ENCODE data around the gene CMAS. TPM values are rescaled to one million over a fixed set of nuclear protein-coding genes. Genes with fewer than 3 reads are reported as not detected.

The CMAS gene
- total and polyA plus RNA-seq, 2 of the 8 experiments (the other 6 are each of a cell fraction or from before 2014, with no cell fraction given) = 13.2 to 59.8 TPM

DNA sequence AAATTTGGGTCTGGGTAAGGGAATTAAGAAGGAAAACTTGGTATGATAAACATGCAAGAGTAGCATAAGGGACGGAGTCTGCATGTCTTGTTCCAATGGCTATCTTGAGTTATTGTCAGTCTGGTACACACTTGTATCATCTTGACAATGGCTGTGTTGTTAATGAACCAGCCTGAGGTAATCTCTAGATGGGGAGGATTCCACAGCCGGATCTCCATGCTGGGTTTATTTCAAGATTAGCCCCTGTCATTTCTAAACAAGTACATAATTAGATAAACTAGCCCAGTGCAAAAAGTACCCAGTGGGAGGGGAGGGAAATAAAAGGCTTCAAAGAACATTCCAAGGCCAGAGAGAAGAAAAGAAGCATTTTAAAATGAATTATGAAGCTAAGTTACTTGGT, 16.5 kb upstream of the CMAS start (continued):
- TF ChIP-seq CHD7 (IDR thresholded peaks at IDR 0.05; ENCODE audit: insufficient replicate concordance, low read length) (no peak), PHF8 (conservative IDR thresholded peaks at IDR 0.05; ENCODE audit: low read depth, low read length) (no peak), POU5F1 (IDR thresholded peaks at IDR 0.05; ENCODE audit: low read depth, low read length) (no peak), SP1 (IDR thresholded peaks at IDR 0.05; ENCODE audit: low read depth, low read length) (no peak), KDM5A (IDR thresholded peaks at IDR 0.05; ENCODE audit: low read length) (no peak), CHD2 (IDR thresholded peaks at IDR 0.05; ENCODE audit: low read length) (no peak), CTBP2 (IDR thresholded peaks at IDR 0.05; ENCODE audit: borderline replicate concordance, insufficient read depth, insufficient read length, low read length) (no peak)
- TF ChIP-seq, protein P1, sequence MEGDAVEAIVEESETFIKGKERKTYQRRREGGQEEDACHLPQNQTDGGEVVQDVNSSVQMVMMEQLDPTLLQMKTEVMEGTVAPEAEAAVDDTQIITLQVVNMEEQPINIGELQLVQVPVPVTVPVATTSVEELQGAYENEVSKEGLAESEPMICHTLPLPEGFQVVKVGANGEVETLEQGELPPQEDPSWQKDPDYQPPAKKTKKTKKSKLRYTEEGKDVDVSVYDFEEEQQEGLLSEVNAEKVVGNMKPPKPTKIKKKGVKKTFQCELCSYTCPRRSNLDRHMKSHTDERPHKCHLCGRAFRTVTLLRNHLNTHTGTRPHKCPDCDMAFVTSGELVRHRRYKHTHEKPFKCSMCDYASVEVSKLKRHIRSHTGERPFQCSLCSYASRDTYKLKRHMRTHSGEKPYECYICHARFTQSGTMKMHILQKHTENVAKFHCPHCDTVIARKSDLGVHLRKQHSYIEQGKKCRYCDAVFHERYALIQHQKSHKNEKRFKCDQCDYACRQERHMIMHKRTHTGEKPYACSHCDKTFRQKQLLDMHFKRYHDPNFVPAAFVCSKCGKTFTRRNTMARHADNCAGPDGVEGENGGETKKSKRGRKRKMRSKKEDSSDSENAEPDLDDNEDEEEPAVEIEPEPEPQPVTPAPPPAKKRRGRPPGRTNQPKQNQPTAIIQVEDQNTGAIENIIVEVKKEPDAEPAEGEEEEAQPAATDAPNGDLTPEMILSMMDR (IDR thresholded peaks at IDR 0.05; ENCODE audit: control extremely low read depth in 1 of 3, insufficient read depth in 1 of 3, low read depth in 1 of 3, low read length in 3 of 3) = no peak
- TF ChIP-seq, protein P2, sequence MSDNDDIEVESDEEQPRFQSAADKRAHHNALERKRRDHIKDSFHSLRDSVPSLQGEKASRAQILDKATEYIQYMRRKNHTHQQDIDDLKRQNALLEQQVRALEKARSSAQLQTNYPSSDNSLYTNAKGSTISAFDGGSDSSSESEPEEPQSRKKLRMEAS (IDR thresholded peaks at IDR 0.05) = no peak
